Measurements from ENCODE around the gene LCP2. TPM values are rescaled to one million over a fixed set of nuclear protein-coding genes. Genes with fewer than 3 reads are reported as not detected.

Gene LCP2
- total RNA-seq, 1 experiment from 2014 or later, result not detected

- Histone ChIP-seq H3K4me3 (no peak overlapping the region), H3K4me1 (replicated peaks; ENCODE audit: insufficient read depth) (no peaks in the 10 kb centered on the region), H3K9me3 (ENCODE audit: insufficient read depth, low read depth) (no peaks in the 10 kb centered on the region), H3K27ac (no peak overlapping the region), H3K36me3 (ENCODE audit: low read depth) (no peaks in the 10 kb centered on the region), H3K79me2 (ENCODE audit: low read depth) (no peaks in the 10 kb centered on the region), H4K20me1 (ENCODE audit: insufficient read depth) (no peaks in the 10 kb centered on the region), H2AFZ (no peak overlapping the region), H3K4me2 (no peak overlapping the region), H3F3A (ENCODE audit: insufficient read depth, low read depth) (no peaks in the 10 kb centered on the region), H3K27me3 (ENCODE audit: insufficient read depth, low read depth) (peaks cover 15% of the 10 kb centered on the region), H3K9me2 (ENCODE audit: insufficient read depth) (no peaks in the 10 kb centered on the region)
- CTCF ChIA-PET, result no interaction called here
- BruUV-seq (replicated peaks), result no TSS peak
- POLR2A ChIA-PET (ENCODE audit: unreplicated experiment), result no interaction called here
- TF ChIP-seq CTCF (conservative IDR thresholded peaks at IDR 0.05) (no peak), EZH2 (IDR thresholded peaks at IDR 0.05; ENCODE audit: low read depth) (no peak)
- intact Hi-C loops (cut with micrococcal nuclease; ENCODE audit: unreplicated experiment), result no loop called here
- no peak for DNase-seq
Observed at GRCh38 chr5:170343177-170343576, 45.6 kb upstream of the LCP2 start.

- Histone ChIP-seq H3K4me2 (no peak overlapping the region), H3F3A (ENCODE audit: insufficient read depth, low read depth) (no peaks in the 10 kb centered on the region), H3K79me2 (ENCODE audit: low read depth) (no peaks in the 10 kb centered on the region), H4K20me1 (ENCODE audit: insufficient read depth) (no peaks in the 10 kb centered on the region), H3K4me1 (replicated peaks; ENCODE audit: insufficient read depth) (no peaks in the 10 kb centered on the region), H3K27ac (no peak overlapping the region), H3K9me3 (ENCODE audit: insufficient read depth, low read depth) (no peaks in the 10 kb centered on the region), H3K4me3 (no peak overlapping the region), H3K9me2 (ENCODE audit: insufficient read depth) (no peaks in the 10 kb centered on the region), H3K27me3 (ENCODE audit: insufficient read depth, low read depth) (peaks cover 6% of the 10 kb centered on the region; the same call in 1 of the 2 replicates), H2AFZ (no peak overlapping the region), H3K36me3 (ENCODE audit: low read depth) (no peaks in the 10 kb centered on the region)
- DNase-seq, result no peak
- CTCF ChIA-PET, result no interaction called here
- intact Hi-C loops (cut with micrococcal nuclease; ENCODE audit: unreplicated experiment), result no loop called here
- POLR2A ChIA-PET (ENCODE audit: unreplicated experiment), result no interaction called here
- TF ChIP-seq CTCF (conservative IDR thresholded peaks at IDR 0.05), result no peak
- no peak for TF ChIP-seq EZH2 (IDR thresholded peaks at IDR 0.05; ENCODE audit: low read depth)
- BruUV-seq (replicated peaks), result no TSS peak
Observed at GRCh38 chr5:170342153-170342725, 44.7 kb upstream of the LCP2 start.

- no TSS peak for BruUV-seq (replicated peaks)
Observed at GRCh38 chr5:170341545-170341944, 44.0 kb upstream of the LCP2 start.

More at GRCh38 chr5:170341545-170341944, 44.0 kb upstream of the LCP2 start:
- H4K20me1 ChIP-seq (ENCODE audit: insufficient read depth), result no peaks in the 10 kb centered on the region
- no peak overlapping the region for H3K4me3 ChIP-seq
- intact Hi-C loops (cut with micrococcal nuclease; ENCODE audit: unreplicated experiment), result no loop called here
- H3F3A ChIP-seq (ENCODE audit: insufficient read depth, low read depth), result no peaks in the 10 kb centered on the region
- H3K4me2 ChIP-seq, result no peak overlapping the region
- no peak for TF ChIP-seq EZH2 (IDR thresholded peaks at IDR 0.05; ENCODE audit: low read depth)
- no peak for TF ChIP-seq CTCF (conservative IDR thresholded peaks at IDR 0.05)
- H2AFZ ChIP-seq, result no peak overlapping the region
- no peaks in the 10 kb centered on the region for H3K4me1 ChIP-seq (replicated peaks; ENCODE audit: insufficient read depth)
- H3K36me3 ChIP-seq (ENCODE audit: low read depth), result no peaks in the 10 kb centered on the region
- POLR2A ChIA-PET (ENCODE audit: unreplicated experiment), result no interaction called here
- no peak for DNase-seq
- CTCF ChIA-PET, result no interaction called here
- H3K79me2 ChIP-seq (ENCODE audit: low read depth), result no peaks in the 10 kb centered on the region
- H3K9me3 ChIP-seq (ENCODE audit: insufficient read depth, low read depth), result no peaks in the 10 kb centered on the region
- no peak overlapping the region for H3K27ac ChIP-seq
- H3K27me3 ChIP-seq (ENCODE audit: insufficient read depth, low read depth), result peaks cover 6% of the 10 kb centered on the region; the same call in 1 of the 2 replicates
- no peaks in the 10 kb centered on the region for H3K9me2 ChIP-seq (ENCODE audit: insufficient read depth)
